ENCODE measurements around the gene NKIRAS1. TPM values are rescaled to one million over a fixed set of nuclear protein-coding genes. Genes with fewer than 3 reads are reported as not detected.
"Not testable (repeated sequence)": the region's sequence is repeated elsewhere in the genome, so short reads cannot be mapped to it uniquely, and the experiment has no call there.

NKIRAS1 gene
- total RNA-seq, 1 donor from 2014 or later = 11.1 TPM

DNA sequence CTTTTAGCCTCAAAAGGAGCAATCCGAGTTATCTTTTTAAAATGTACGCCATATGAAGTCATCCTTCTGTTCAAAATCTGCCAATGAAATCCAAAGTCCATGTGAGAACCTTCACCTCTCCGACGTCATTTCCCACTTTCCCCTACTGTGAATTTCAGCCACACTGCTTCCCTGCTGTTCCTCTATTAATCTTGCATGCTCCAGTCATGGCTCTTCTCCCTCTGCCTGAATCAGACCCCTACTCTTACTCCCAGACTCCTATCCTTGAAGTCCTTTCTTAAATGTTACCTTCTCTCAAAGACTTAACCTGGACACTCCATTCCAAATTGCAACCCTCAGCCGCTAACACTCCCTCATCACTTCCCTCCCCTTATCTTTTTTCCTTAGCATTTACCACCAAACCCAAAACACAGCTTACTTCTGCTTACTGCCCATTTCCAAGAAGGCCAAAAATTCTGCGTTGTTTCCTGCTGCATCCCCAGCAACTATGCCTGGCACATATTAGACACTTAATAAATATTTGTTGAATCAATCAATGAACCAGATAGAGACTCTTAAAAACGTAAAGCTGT, 1.2 kb downstream of the NKIRAS1 start:
- intact Hi-C loops (cut with DNase I) = no loop called here
- no peak for TF ChIP-seq CTCF (IDR thresholded peaks at IDR 0.05)
- no peak for ATAC-seq
- H3K27me3 ChIP-seq (ENCODE audit: low read depth) = no peaks in the 10 kb centered on the region
- H3K27ac ChIP-seq = peak overlapping the region; percentile 92
- peaks cover 32% of the 10 kb centered on the region for H3K36me3 ChIP-seq
- H3K9me3 ChIP-seq = no peaks in the 10 kb centered on the region
- peaks cover 43% of the 10 kb centered on the region for H3K4me1 ChIP-seq
- DNase-seq = no peak
- H3K4me3 ChIP-seq = peak overlapping the region; percentile 94

DNA sequence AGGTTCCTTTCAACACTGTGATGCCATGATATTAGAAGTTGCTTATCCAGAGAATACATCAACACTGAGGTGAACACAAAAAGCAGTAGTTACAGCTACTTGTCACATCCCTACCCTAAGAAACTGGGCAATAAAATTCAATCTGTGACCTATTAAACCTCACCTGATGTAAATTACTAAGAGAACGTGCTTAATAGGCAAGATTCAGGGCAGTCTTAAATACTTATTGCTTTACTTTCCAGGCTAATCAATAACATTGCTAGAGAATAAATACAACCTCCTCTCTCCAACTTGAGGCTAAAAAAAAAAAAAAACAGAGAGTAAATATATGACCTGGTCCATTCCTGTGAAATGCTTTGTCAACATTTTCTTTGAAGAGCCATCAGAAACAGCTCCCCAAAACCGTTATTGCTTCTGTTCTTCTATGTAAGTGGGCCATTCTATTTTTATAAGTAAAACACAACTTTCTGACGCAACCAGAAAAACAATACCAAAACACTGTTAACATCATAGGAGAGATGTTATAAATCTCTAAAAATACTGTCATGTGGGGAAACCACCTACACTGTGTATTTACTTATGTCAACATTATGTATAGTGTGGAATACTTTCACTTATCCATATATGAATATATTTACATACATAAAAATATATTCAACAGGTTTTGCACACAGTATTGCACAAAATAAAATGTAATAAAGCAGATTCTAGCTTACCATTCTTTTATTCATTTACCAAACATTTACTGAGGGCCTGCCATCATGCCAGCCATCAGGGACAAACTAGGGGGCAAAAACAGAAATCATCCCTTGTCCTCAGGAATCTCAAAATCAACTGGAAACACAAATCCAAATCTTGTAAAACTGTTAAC, 2.7 kb downstream of the NKIRAS1 start:
- DNase-seq (no peak), ATAC-seq (no peak)
- peaks cover 32% of the 10 kb centered on the region for H3K36me3 ChIP-seq
- H3K27ac ChIP-seq = no peak overlapping the region
- no peak for TF ChIP-seq CTCF (IDR thresholded peaks at IDR 0.05)
- H3K4me1 ChIP-seq = peaks cover 31% of the 10 kb centered on the region
- no peaks in the 10 kb centered on the region for H3K27me3 ChIP-seq (ENCODE audit: low read depth)
- H3K4me3 ChIP-seq = no peak overlapping the region
- no peaks in the 10 kb centered on the region for H3K9me3 ChIP-seq
- intact Hi-C loops (cut with DNase I) = no loop called here

DNA sequence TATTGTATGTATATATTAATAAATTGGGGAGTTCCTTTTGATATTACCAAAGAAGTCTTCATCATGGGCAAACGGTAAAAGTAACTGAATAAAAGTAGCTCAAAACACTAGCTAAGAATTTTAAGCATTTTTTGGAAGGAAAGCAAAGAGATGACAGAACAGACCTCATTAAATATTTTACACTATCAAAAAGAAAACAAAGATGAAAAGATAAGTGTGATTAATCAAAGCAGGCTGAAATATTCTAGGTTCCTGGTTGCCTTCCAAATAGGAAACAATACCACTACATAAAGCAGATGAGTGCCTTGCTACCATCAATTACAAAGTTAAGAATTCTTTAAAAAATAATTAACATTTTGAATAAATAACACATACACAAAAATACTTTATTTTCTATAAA, 3.6 kb downstream of the NKIRAS1 start:
- Histone ChIP-seq H3K27me3 (ENCODE audit: low read depth) (no peaks in the 10 kb centered on the region), H3K36me3 (peaks cover 29% of the 10 kb centered on the region), H3K4me1 (peaks cover 22% of the 10 kb centered on the region), H3K9me3 (no peaks in the 10 kb centered on the region), H3K27ac (no peak overlapping the region), H3K4me3 (no peak overlapping the region)
- no peak for ATAC-seq
- DNase-seq = no peak
- intact Hi-C loops (cut with DNase I) = no loop called here
- TF ChIP-seq CTCF (IDR thresholded peaks at IDR 0.05) = no peak

DNA sequence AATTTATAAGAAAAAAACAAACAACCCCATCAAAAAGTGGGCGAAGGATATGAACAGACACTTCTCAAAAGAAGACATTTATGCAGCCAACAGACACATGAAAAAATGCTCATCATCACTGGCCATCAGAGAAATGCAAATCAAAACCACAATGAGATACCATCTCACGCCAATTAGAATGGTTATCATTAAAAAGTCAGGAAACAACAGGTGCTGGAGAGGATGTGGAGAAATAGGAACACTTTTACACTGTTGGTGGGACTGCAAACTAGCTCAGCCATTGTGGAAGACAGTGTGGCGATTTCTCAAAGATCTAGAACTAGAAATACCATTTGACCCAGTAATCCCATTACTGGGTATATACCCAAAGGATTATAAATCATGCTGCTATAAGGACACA, 4.5 kb downstream of the NKIRAS1 start:
- H3K27me3 ChIP-seq (ENCODE audit: low read depth); intact Hi-C loops (cut with DNase I); H3K4me3 ChIP-seq; H3K9me3 ChIP-seq; DNase-seq; ATAC-seq; H3K27ac ChIP-seq: not testable (repeated sequence)
- Histone ChIP-seq H3K4me1 (peaks cover 16% of the 10 kb centered on the region), H3K36me3 (peaks cover 26% of the 10 kb centered on the region)

GRCh38 chr3:23911397-23911796, 5.4 kb downstream of the NKIRAS1 start:
- H3K27me3 ChIP-seq (ENCODE audit: low read depth) = no peaks in the 10 kb centered on the region
- H3K9me3 ChIP-seq = no peaks in the 10 kb centered on the region

More at GRCh38 chr3:23911397-23911796, 5.4 kb downstream of the NKIRAS1 start:
- no peak overlapping the region for H3K4me3 ChIP-seq
- intact Hi-C loops (cut with DNase I) = no loop called here
- ATAC-seq (no peak), DNase-seq (no peak)
- H3K36me3 ChIP-seq = peaks cover 26% of the 10 kb centered on the region
- H3K4me1 ChIP-seq = peaks cover 16% of the 10 kb centered on the region
- no peak overlapping the region for H3K27ac ChIP-seq
- TF ChIP-seq CTCF (IDR thresholded peaks at IDR 0.05) = no peak

Data from lower lobe of right lung (tissue), 2 donors.